Measurements from ENCODE around the gene MAPKAP1. TPM values are rescaled to one million over a fixed set of nuclear protein-coding genes. Genes with fewer than 3 reads are reported as not detected.

The MAPKAP1 gene
- total and polyA plus RNA-seq, 2 of the 13 experiments (the other 11 are each of a cell fraction or from before 2014, with no cell fraction given), result 45.0 to 64.3 TPM

DNA sequence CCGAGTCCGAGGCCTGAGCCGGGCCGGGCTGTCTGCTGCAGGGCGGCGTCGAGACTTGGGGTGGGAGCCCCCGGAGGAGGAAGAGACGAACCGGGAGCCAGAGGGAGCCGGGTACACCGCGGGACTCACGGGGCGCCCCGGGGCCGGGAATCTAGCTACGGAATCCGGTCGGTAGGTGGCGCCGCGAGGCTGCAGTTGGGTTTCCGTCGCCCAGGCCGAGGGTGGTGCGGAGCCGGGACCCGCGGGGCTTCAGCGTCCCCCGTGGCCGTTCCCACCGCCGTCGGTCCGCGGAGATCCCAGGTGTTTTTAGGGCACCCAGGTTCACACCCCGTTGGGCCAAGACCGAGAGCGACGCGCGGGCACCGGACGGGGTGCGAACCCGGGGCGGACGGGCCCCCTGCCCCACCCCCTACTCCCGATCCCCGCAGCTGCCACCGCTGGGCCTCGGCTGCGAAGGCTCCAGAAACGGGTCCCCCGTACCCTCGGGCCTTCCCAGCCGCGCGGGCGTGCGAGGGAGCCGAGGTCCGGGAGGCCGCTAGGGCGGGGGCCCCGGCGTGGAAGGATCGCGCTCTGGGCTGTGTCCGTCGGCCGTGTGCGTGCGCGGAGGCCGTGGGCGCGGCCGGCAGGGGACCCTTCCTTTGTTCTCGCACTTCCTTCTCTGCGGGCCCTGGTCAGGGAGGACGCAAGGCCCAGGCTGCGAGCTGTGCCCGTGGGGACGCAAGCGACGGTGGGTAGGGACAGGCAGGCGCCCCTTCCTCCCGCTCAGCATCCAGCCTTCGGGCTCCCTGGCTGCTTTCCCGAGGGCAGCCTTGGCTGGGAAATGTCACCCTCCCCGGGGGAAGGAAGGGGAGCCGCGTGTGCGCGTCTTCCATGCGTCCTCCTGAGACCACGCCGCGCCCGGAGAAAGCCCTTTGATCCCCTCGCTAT is 298.8 kb downstream of the MAPKAP1 start (continued):
- TF ChIP-seq, protein P1, sequence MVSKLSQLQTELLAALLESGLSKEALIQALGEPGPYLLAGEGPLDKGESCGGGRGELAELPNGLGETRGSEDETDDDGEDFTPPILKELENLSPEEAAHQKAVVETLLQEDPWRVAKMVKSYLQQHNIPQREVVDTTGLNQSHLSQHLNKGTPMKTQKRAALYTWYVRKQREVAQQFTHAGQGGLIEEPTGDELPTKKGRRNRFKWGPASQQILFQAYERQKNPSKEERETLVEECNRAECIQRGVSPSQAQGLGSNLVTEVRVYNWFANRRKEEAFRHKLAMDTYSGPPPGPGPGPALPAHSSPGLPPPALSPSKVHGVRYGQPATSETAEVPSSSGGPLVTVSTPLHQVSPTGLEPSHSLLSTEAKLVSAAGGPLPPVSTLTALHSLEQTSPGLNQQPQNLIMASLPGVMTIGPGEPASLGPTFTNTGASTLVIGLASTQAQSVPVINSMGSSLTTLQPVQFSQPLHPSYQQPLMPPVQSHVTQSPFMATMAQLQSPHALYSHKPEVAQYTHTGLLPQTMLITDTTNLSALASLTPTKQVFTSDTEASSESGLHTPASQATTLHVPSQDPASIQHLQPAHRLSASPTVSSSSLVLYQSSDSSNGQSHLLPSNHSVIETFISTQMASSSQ (IDR thresholded peaks at IDR 0.05; ENCODE audit: low read depth), result no peak
- TF ChIP-seq, protein P1 (CRISPR knock-in tag; IDR thresholded peaks at IDR 0.05; ENCODE audit: borderline replicate concordance), result no peak
- TF ChIP-seq, protein P2, sequence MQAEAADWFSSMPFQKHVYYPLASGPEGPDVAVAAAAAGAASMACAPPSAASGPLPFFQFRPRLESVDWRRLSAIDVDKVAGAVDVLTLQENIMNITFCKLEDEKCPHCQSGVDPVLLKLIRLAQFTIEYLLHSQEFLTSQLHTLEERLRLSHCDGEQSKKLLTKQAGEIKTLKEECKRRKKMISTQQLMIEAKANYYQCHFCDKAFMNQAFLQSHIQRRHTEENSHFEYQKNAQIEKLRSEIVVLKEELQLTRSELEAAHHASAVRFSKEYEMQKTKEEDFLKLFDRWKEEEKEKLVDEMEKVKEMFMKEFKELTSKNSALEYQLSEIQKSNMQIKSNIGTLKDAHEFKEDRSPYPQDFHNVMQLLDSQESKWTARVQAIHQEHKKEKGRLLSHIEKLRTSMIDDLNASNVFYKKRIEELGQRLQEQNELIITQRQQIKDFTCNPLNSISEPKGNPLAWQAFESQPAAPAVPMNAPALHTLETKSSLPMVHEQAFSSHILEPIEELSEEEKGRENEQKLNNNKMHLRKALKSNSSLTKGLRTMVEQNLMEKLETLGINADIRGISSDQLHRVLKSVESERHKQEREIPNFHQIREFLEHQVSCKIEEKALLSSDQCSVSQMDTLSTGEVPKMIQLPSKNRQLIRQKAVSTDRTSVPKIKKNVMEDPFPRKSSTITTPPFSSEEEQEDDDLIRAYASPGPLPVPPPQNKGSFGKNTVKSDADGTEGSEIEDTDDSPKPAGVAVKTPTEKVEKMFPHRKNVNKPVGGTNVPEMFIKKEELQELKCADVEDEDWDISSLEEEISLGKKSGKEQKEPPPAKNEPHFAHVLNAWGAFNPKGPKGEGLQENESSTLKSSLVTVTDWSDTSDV (CRISPR knock-in tag; IDR thresholded peaks at IDR 0.05), result no peak
- TF ChIP-seq, protein P3, sequence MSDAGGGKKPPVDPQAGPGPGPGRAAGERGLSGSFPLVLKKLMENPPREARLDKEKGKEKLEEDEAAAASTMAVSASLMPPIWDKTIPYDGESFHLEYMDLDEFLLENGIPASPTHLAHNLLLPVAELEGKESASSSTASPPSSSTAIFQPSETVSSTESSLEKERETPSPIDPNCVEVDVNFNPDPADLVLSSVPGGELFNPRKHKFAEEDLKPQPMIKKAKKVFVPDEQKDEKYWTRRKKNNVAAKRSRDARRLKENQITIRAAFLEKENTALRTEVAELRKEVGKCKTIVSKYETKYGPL (CRISPR knock-in tag; IDR thresholded peaks at IDR 0.05), result no peak
- TF ChIP-seq SMARCE1 (IDR thresholded peaks at IDR 0.05; ENCODE audit: borderline replicate concordance) (no peak), RORA (CRISPR knock-in tag; IDR thresholded peaks at IDR 0.05) (no peak), ZNF598 (CRISPR knock-in tag; IDR thresholded peaks at IDR 0.05; ENCODE audit: borderline replicate concordance) (no peak), PAX8 (CRISPR knock-in tag; IDR thresholded peaks at IDR 0.05; ENCODE audit: borderline replicate concordance) (no peak), ZBTB7A (CRISPR knock-in tag; IDR thresholded peaks at IDR 0.05) (0 out of 2 replicates have a peak, but pooled peaks have one; percentile 49), ZNF24 (IDR thresholded peaks at IDR 0.05) (no peak), HDAC6 (IDR thresholded peaks at IDR 0.05; ENCODE audit: low read depth, low read length) (no peak), ZNF496 (CRISPR knock-in tag; IDR thresholded peaks at IDR 0.05; ENCODE audit: insufficient replicate concordance) (no peak)
- TF ChIP-seq, protein P4, sequence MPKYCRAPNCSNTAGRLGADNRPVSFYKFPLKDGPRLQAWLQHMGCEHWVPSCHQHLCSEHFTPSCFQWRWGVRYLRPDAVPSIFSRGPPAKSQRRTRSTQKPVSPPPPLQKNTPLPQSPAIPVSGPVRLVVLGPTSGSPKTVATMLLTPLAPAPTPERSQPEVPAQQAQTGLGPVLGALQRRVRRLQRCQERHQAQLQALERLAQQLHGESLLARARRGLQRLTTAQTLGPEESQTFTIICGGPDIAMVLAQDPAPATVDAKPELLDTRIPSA (CRISPR knock-in tag; IDR thresholded peaks at IDR 0.05; ENCODE audit: borderline replicate concordance), result 0 out of 2 replicates have a peak, but pooled peaks have one; percentile 61
- TF ChIP-seq, protein P5, sequence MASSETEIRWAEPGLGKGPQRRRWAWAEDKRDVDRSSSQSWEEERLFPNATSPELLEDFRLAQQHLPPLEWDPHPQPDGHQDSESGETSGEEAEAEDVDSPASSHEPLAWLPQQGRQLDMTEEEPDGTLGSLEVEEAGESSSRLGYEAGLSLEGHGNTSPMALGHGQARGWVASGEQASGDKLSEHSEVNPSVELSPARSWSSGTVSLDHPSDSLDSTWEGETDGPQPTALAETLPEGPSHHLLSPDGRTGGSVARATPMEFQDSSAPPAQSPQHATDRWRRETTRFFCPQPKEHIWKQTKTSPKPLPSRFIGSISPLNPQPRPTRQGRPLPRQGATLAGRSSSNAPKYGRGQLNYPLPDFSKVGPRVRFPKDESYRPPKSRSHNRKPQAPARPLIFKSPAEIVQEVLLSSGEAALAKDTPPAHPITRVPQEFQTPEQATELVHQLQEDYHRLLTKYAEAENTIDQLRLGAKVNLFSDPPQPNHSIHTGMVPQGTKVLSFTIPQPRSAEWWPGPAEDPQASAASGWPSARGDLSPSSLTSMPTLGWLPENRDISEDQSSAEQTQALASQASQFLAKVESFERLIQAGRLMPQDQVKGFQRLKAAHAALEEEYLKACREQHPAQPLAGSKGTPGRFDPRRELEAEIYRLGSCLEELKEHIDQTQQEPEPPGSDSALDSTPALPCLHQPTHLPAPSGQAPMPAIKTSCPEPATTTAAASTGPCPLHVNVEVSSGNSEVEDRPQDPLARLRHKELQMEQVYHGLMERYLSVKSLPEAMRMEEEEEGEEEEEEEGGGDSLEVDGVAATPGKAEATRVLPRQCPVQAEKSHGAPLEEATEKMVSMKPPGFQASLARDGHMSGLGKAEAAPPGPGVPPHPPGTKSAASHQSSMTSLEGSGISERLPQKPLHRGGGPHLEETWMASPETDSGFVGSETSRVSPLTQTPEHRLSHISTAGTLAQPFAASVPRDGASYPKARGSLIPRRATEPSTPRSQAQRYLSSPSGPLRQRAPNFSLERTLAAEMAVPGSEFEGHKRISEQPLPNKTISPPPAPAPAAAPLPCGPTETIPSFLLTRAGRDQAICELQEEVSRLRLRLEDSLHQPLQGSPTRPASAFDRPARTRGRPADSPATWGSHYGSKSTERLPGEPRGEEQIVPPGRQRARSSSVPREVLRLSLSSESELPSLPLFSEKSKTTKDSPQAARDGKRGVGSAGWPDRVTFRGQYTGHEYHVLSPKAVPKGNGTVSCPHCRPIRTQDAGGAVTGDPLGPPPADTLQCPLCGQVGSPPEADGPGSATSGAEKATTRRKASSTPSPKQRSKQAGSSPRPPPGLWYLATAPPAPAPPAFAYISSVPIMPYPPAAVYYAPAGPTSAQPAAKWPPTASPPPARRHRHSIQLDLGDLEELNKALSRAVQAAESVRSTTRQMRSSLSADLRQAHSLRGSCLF (CRISPR knock-in tag; IDR thresholded peaks at IDR 0.05; ENCODE audit: borderline replicate concordance), result no peak

Measured in HepG2 (cell line).